Prostate gland (tissue), 2 donors: ENCODE data around the gene CSNK1G2.

ENCODE experiments used
- CTCF ChIP-seq, 4 experiments: fragments of 200-600 bp in 2 of 4; fragments of 450-650 bp in 2 of 4; sonication (generic) in 2 of 4; IDR thresholded peaks; 1 replicate in 3 of 4; 2 replicates in 1 of 4; pipeline ENCODE4 v1.5.1; 2016 to 2019; ENCODE audit warnings: antibody characterized with exemption in 4 of 4, mild to moderate bottlenecking in 2 of 4, moderate library complexity in 2 of 4
- POLR2A ChIP-seq: fragments of 450-650 bp; IDR thresholded peaks from one replicate; pipeline ENCODE4 v1.6.1; 2016; ENCODE audit warnings: antibody characterized with exemption, mild to moderate bottlenecking
- POLR2AphosphoS5 ChIP-seq: sonication (generic); formaldehyde crosslinking; IDR thresholded peaks from one replicate; pipeline ENCODE4 v1.6.1; 2017; ENCODE audit warnings: antibody characterized with exemption

- TF ChIP-seq CTCF (IDR thresholded peaks at IDR 0.05) (no peak), POLR2A (no peak), POLR2AphosphoS5 (no peak)
These were observed 39.8 kb downstream of the CSNK1G2 start for GRCh38 chr19:1980809-1981181.
